Muscle layer of colon (tissue), 2 donors: ENCODE measurements around the gene HAO1.
"Not testable (repeated sequence)": the region's sequence is repeated elsewhere in the genome, so short reads cannot be mapped to it uniquely, and the experiment has no call there.

ENCODE experiments used
- H3K27ac ChIP-seq: one replicate; pipeline ENCODE4 v1.7.0; 2013; ENCODE audit warnings: low read depth, mild to moderate bottlenecking, low read length, moderate library complexity
- H3K27me3 ChIP-seq, 2 donors: one replicate each; pipeline ENCODE4 v1.7.0; 2013; ENCODE audit warnings: low read length in 2 of 2, mild to moderate bottlenecking in 2 of 2; ENCODE audit not compliant: insufficient read depth in 2 of 2, control insufficient read depth in 1 of 2
- H3K36me3 ChIP-seq: one replicate; pipeline ENCODE4 v1.7.0; 2013; ENCODE audit warnings: mild to moderate bottlenecking, low read length; ENCODE audit not compliant: insufficient read depth
- H3K4me1 ChIP-seq: one replicate; pipeline ENCODE4 v1.7.0; 2013; ENCODE audit warnings: mild to moderate bottlenecking, low read length; ENCODE audit not compliant: insufficient read depth
- H3K4me3 ChIP-seq, 2 donors: one replicate each; pipeline ENCODE4 v1.7.0; 2013; ENCODE audit warnings: low read length in 2 of 2, low read depth in 1 of 2, mild to moderate bottlenecking in 1 of 2, moderate library complexity in 1 of 2
- H3K9ac ChIP-seq: one replicate; pipeline ENCODE4 v1.7.0; 2013; ENCODE audit warnings: low read length
- H3K9me3 ChIP-seq: one replicate; pipeline ENCODE4 v1.7.0; 2013; ENCODE audit warnings: mild to moderate bottlenecking, low read length
- donor health status: abdominal sarcoma.
- donor health status: Adenocarcinoma of cecum.

HAO1 gene

DNA sequence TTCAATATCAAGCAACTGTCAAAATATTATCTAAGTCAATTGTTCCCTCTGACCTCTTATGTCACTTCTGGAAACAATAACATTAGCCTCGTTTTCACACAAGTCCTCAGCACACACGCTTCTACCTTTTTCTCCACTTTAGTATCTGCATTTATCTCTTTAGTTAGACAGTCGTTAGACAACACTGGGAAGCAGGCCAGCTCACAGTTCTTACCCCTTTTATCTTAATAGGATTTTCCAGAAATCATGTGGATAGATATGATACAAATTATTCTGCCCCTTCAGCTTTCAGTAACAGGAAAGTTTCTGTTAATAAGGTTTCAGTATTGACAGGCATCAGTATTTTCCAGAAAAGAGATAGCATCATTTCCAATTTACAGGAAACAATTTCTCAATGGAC is 25.9 kb upstream of the HAO1 start:
- Histone ChIP-seq H3K9me3 (no peaks in the 10 kb centered on the region), H3K36me3 (no peaks in the 10 kb centered on the region), H3K9ac (no peak overlapping the region), H3K4me1 (no peaks in the 10 kb centered on the region), H3K27ac (no peak overlapping the region), H3K4me3 (no peak overlapping the region), H3K27me3 (no peaks in the 10 kb centered on the region)

DNA sequence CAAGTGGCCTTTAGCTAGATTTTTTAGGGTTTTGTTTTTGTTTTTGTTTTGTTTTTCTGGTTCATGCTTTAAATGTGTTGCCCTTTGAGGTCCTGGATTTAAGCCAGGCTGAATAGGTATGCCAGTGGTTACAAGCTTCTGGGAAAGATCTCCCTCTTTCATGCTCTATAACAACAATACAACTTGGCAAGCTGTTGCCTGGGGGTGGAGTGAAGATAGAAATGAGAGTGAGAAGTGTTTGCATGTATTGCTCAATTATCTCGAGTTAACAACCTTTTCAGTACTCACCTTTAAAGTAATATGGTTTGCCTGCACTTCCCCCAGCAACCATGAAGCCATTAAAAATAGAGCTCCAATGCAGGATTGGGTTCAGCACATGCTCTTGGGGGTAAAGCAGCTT is 19.2 kb upstream of the HAO1 start:
- H3K36me3 ChIP-seq: no peaks in the 10 kb centered on the region
- no peaks in the 10 kb centered on the region for H3K9me3 ChIP-seq
- H3K4me1 ChIP-seq: no peaks in the 10 kb centered on the region
- no peak overlapping the region for H3K4me3 ChIP-seq
- no peak overlapping the region for H3K27ac ChIP-seq
- H3K9ac ChIP-seq: no peak overlapping the region
- H3K27me3 ChIP-seq: no peaks in the 10 kb centered on the region

DNA sequence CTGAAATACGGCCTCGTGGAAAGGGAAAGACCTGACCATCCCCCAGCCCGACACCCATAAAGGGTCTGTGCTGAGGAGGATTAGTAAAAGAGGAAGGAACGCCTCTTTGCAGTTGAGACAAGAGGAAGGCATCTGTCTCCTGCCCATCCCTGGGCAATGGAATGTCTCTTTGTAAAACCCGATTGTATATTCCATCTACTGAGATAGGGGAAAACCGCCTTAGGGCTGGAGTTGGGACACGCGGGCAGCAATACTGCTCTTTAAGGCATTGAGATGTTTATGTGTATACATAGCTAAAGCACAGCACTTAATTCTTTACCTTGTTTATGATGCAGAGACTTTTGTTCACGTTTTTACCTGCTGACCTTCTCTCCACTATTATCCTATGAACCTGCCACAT is 16.3 kb upstream of the HAO1 start:
- H3K4me3 ChIP-seq: not testable (repeated sequence)

DNA sequence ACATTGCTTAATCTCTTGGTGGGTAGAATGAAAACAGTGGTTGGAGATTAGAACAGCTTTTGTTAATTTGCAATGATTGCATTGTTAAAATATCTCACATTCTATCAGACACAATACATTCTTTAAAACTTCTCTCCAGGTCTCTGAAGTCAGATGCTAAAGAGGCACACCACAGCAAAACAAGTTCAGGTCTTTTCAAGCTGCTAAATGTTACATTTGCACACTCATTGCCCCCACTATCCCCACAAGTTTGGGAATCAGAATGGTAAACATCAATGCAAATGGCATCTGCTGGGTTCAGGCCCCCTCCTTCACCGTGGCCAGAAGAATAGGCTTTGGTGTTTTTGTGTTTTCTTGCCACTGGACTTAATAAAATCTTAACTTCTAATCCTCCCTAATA is 10.1 kb upstream of the HAO1 start:
- no peaks in the 10 kb centered on the region for H3K27me3 ChIP-seq
- no peak overlapping the region for H3K4me3 ChIP-seq
- no peak overlapping the region for H3K9ac ChIP-seq
- no peaks in the 10 kb centered on the region for H3K4me1 ChIP-seq
- no peak overlapping the region for H3K27ac ChIP-seq
- no peaks in the 10 kb centered on the region for H3K36me3 ChIP-seq
- H3K9me3 ChIP-seq: no peaks in the 10 kb centered on the region

More for the DNA sequence above, 16.3 kb upstream of the HAO1 start:
- not testable (repeated sequence) for H3K9me3 ChIP-seq, H3K36me3 ChIP-seq, H3K27me3 ChIP-seq, H3K9ac ChIP-seq, H3K27ac ChIP-seq, H3K4me1 ChIP-seq

DNA sequence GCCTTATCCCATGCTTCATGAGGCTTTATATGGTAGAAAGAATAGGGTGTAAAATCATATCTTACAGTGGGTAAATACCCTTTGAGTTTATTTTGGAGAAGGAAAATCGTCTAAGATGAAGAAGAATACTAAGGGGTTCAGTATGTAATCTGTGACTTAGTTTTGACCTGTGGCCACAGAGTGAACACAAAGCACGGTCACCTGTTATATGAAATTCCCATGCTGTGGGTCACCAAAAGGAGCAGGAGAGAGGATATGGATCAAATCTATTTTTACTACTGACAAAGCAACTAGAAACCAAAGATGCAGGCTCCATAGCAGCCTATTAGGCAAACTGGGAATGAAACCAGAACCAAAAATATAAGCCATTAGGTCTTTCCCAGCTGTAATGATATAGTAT is 3.6 kb upstream of the HAO1 start:
- H3K27me3 ChIP-seq: no peaks in the 10 kb centered on the region
- no peak overlapping the region for H3K4me3 ChIP-seq
- no peak overlapping the region for H3K9ac ChIP-seq
- no peaks in the 10 kb centered on the region for H3K36me3 ChIP-seq
- no peaks in the 10 kb centered on the region for H3K9me3 ChIP-seq
- H3K4me1 ChIP-seq: no peaks in the 10 kb centered on the region
- no peak overlapping the region for H3K27ac ChIP-seq

DNA sequence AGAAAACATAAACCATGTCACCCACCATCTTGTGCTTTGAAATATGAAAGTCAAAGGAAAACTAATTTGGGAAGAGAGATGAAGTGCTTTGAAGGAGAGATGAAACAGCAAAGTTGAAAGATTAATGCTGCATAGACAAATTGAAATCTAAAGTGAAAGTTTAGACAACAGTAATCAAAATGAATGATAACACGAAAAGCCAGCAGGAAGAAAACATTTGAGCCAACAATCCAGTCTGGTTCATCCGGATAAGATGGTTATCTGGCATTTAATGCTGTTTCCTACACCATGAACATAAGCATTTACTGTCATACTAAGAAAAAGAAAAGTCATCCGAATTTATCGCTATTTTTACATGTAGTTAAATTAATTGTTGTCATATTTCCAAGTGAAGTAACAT is 595 bp downstream of the HAO1 start:
- Histone ChIP-seq H3K4me3 (no peak overlapping the region), H3K27ac (no peak overlapping the region), H3K36me3 (no peaks in the 10 kb centered on the region), H3K9ac (no peak overlapping the region), H3K9me3 (no peaks in the 10 kb centered on the region), H3K27me3 (no peaks in the 10 kb centered on the region), H3K4me1 (peaks cover 8% of the 10 kb centered on the region)

DNA sequence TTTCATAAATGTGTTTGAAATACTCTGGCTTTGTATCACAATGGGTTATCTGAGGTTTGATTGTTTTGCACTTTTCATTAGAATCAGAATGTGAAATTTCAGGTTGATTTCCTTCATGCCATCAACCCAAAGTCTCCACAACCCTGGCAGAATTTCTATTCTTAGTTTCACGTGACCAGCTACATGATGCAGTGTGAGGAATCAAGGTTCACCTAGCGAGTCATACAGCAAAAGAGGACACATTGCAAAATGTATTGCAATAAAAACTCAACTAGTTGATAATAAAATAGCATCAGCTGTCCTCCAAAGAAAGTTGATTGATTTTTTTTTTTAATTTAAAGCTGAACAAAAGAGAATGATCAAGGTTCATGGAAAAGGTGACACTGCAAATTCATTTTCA is 2.2 kb downstream of the HAO1 start:
- no peak overlapping the region for H3K27ac ChIP-seq
- H3K4me3 ChIP-seq: no peak overlapping the region
- H3K9me3 ChIP-seq: no peaks in the 10 kb centered on the region
- no peaks in the 10 kb centered on the region for H3K36me3 ChIP-seq
- no peaks in the 10 kb centered on the region for H3K27me3 ChIP-seq
- peaks cover 8% of the 10 kb centered on the region for H3K4me1 ChIP-seq
- no peak overlapping the region for H3K9ac ChIP-seq

DNA sequence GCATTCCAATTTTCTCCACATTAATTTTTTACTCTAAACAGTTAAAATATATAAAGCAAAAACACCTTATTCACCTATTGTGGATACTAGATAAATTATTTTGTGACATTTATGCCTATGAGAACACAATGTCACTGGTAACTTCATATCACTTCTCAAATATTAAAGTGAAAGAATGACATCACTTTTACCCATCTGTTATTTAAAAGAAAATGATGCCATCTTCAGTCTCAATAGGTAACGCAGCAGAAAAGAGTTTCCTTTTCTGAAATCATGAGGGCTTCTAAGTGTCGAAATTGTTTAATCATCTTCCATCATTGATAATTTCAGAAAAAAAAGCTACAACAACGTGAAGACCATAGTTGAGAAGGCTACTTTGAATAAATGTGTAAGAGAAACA is 2.9 kb downstream of the HAO1 start:
- Histone ChIP-seq H3K36me3 (no peaks in the 10 kb centered on the region), H3K9ac (no peak overlapping the region), H3K27me3 (no peaks in the 10 kb centered on the region), H3K9me3 (no peaks in the 10 kb centered on the region), H3K4me1 (peaks cover 8% of the 10 kb centered on the region), H3K27ac (no peak overlapping the region), H3K4me3 (no peak overlapping the region)

DNA sequence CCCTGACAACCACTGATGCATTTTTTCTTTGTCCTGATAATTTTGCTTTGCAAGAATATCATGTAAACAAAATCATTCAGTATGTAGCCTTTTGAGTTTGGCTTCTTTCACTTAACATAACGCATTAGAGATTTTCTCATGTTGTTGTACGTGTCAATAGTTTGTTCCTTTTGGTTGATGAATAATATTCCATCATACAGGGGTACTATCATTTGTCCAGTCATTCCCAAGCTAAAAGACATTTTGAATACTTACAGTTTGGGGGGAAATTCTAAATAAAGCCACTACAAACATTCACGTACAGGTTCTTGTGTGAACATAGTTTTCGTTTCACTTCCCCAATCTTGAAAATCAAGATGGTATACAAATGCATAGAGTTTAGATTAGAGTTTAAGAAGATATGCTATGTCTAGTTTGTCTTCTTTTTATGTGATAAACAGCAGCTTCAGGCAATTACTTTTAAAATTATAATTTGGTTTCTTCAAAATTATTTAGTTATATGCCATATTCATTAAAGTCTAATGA is 5.2 kb downstream of the HAO1 start:
- Histone ChIP-seq H3K4me3 (no peak overlapping the region), H3K9ac (no peak overlapping the region), H3K36me3 (no peaks in the 10 kb centered on the region), H3K27me3 (no peaks in the 10 kb centered on the region), H3K4me1 (peaks cover 8% of the 10 kb centered on the region), H3K27ac (no peak overlapping the region), H3K9me3 (no peaks in the 10 kb centered on the region)

DNA sequence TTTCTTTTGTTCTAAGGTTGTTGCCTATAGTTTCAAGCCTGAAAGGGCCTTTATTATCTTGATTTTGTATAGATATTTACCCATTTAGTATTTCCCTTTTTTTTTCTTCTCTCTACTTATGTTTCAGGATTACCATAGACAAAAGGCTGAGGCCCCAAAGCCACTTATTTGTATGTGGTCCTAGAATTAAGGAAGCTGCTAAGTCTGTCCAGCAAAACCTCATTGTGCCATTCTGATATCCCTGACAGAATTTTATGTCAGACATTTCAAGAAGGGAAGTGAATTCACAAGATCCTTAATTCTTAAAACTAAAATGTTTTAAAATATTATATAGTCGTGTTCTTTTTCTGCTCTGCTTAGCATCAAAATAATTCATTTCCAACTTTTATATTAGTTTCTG is 6.9 kb downstream of the HAO1 start:
- H3K4me3 ChIP-seq: no peak overlapping the region
- no peaks in the 10 kb centered on the region for H3K36me3 ChIP-seq
- no peaks in the 10 kb centered on the region for H3K9me3 ChIP-seq

DNA sequence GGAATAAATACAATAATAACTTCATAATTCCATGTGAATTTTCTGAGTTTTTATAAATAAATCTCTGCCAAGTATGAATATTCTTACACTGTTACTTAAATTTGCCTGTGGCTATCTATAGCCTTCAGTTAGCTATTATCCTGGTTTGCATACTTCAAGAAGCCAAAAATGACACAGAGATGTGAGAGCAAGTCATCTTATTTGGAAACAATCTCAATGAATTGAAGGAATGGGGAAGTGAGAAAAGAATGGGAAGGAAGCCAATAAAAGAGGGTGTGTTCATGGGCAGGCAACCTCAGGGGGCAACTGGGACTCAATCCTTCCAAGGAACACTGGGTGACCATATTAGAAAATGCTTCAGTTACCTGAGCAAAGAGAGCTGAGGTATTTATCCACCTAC is 9.9 kb downstream of the HAO1 start:
- H3K36me3 ChIP-seq: no peaks in the 10 kb centered on the region
- H3K9me3 ChIP-seq: no peaks in the 10 kb centered on the region
- H3K4me3 ChIP-seq: no peak overlapping the region
- no peak overlapping the region for H3K9ac ChIP-seq
- H3K27ac ChIP-seq: no peak overlapping the region
- peaks cover under 1% of the 10 kb centered on the region for H3K4me1 ChIP-seq
- H3K27me3 ChIP-seq: no peaks in the 10 kb centered on the region

More for the DNA sequence above, 6.9 kb downstream of the HAO1 start:
- Histone ChIP-seq H3K9ac (no peak overlapping the region), H3K4me1 (peaks cover 8% of the 10 kb centered on the region), H3K27ac (no peak overlapping the region), H3K27me3 (no peaks in the 10 kb centered on the region)

DNA sequence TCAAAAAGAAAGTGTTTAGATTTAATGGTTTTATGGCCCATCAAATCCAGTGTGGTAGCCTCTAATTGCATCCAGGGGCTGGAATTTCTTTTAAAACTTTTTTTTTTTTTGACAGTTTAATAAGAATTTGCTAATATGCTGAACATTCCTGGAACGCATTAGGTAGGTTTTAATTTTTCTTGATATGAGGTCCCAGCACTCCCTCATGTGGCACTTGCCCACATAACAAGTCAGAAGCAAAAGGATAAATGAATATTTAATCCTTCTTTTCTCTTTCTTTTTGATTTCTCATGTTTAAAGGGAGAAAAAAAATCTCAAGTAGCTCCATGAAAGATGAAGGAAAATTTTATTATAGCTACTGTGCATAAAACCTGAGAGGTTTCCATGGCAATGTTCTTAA is 13.5 kb downstream of the HAO1 start:
- H3K27me3 ChIP-seq: no peaks in the 10 kb centered on the region
- no peak overlapping the region for H3K4me3 ChIP-seq
- H3K9ac ChIP-seq: no peak overlapping the region
- no peaks in the 10 kb centered on the region for H3K36me3 ChIP-seq
- no peak overlapping the region for H3K27ac ChIP-seq
- H3K9me3 ChIP-seq: no peaks in the 10 kb centered on the region
- peaks cover 6% of the 10 kb centered on the region for H3K4me1 ChIP-seq
